Measurements from ENCODE around the gene TTLL5.

The TTLL5 gene

DNA sequence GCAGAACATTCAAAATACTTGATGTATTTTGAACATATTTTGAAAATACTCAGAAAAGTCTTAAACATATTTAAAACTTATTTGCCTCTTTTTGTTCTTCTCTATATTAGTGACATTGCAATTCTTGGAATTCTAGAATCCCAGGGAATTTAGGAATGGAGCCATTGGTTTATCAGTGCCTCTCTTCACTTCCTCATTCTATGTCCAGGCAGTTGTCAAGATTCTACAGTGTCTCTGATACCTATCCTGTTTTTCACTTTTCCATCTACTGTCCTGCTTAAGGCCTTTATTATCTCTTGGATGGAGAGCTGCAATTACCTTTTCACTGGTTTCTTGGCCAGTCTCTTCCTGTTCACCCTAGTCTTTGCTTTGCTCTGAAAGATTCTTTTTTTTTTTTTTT is 144.6 kb downstream of the TTLL5 start:
- no peak for DNase-seq

GRCh38 chr14:75806352-75806832 is 145.3 kb downstream of the TTLL5 start:
- DNase-seq: no peak

DNA sequence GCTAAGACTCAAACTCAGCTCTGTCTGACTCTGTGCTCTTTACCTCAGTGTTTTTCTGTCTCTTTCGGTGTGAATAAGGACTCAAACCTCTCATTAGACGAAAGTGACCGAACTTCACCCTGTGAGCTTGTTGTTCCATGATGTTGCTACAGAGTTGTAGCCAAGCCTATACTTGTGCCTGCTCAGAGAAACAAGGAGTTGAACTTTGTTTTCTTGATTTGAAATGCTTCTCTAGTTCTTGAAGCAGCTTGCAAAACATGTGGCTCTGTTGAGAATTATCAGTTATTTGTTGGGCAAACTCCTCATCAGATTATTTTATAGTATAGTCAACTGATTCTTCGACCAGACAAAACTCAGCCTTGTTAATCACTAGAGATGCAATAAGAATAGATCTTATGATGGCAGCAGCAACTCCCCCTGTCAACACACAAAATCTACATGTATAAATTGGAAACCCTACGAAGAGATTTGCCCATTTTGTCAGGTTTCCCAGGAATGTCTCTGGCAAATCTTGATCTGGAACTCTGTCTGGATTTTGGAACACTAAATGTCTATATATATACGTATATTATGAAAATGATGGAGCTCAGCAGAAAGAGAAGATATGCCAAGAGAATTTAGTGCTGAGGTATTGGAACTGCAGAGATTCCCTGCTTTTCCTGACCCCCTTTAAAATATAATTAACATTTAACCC is 146.8 kb downstream of the TTLL5 start:
- no peak for DNase-seq

DNA sequence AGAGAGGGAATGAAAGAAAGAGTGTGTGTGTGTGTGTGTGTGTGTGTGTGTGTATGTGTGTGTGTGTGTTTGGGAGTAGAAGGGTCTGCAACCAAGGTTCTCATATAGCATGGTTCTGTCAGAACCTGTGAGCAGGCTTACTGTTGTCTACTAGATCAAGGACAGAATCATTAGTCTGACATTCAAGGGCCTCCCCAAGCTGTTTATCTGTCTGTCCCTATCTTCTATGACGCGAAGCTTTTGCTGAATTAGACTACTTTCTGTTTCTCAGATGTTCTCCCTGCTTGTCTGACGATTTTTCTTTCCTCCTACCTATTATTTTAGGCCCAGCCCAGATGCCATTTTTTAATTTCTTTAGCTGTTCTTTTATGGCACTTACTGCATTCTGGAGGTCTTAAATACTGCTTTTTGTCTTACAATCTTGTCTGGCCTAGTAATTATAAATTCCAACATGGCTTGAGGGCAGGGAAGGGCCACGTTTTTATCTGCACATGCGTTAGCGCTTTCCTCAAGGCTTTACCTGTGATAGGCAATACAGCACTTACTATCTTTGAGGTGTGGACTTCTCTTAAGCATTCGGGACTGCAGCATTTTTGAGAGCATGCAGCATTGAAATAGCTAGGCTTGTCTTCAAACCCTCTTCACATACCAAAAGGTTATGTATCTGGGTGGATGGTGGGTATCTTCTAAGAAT is 150.2 kb downstream of the TTLL5 start:
- no peak for DNase-seq

- no peak for DNase-seq
These were observed 150.9 kb downstream of the TTLL5 start for GRCh38 chr14:75811872-75812499.

GRCh38 chr14:75812622-75813021 is 151.6 kb downstream of the TTLL5 start:
- no peak for DNase-seq

DNA sequence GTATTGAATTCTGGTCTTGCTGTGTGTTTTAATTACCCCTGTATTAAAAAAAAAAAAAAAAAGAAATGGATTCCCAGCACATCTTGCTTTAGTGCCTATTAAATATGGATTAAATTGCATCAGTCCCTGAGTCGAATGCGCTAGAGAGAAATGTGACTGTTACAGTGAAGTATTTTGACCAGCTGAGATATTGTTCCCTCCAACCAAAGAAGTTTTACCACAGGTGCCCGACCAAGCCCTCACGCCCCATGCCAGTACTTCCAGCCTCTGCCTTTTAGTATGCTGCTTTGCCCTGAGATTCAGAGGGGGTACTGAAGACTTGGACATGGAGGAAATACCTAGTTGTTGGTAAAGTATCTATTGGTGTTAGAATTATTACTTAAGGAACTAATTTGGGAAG is 159.7 kb downstream of the TTLL5 start:
- DNase-seq: no peak

- no peak for DNase-seq
These were observed 160.9 kb downstream of the TTLL5 start for GRCh38 chr14:75821831-75822521.

DNA sequence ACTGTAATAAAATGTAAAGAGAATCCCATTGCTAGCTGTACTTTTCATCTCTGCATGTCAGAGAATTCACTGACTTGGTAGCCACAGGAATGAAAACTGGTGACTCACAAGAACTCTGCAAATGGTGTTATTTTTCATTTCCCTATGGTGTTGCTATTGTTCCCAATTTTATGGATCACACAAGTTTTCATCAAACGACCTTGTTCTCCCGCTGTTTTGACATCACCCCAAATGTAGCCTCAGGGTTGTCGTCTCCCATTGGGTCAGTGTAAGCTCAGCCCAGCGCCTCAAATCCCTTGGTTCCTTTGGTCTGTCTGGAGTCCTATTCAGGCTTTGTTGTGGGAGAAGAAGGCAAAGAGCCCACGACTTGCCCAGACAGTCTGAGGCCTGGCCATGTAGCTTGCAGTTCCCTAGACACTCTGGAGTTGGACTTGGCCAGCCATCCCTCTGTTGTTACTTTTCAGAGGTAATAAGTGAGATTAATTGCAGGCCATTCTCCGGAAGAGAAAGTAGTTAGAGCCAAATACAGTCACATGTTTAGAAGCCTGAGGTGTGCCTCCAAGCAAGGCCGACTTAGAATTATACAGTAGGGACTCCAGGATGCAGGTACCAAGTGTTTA is 161.6 kb downstream of the TTLL5 start:
- DNase-seq: no peak

GRCh38 chr14:75823334-75823733 is 162.3 kb downstream of the TTLL5 start:
- DNase-seq: no peak

GRCh38 chr14:75824318-75824717 is 163.3 kb downstream of the TTLL5 start:
- DNase-seq: no peak

- no peak for DNase-seq
These were observed 164.1 kb downstream of the TTLL5 start for GRCh38 chr14:75825147-75825592.

DNA sequence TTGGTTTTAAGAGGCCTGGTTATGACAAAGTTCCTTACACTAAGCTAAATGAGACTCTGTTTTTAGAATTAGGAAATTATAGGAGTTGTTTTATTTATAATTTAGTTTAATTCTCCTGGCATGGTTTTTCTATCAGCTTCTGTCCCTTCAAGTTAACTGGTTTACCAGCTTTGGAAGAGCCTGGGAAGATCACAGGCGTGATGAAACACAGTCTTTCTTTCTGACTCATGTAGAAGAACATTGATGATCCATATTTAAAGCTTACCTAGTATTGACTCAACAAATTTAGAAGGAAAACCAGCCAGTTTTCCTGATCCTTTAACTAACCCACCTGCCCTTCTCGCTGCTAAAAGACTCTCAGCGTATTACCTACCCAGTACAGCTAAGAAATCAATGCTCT is 165.6 kb downstream of the TTLL5 start:
- DNase-seq: no peak

DNA sequence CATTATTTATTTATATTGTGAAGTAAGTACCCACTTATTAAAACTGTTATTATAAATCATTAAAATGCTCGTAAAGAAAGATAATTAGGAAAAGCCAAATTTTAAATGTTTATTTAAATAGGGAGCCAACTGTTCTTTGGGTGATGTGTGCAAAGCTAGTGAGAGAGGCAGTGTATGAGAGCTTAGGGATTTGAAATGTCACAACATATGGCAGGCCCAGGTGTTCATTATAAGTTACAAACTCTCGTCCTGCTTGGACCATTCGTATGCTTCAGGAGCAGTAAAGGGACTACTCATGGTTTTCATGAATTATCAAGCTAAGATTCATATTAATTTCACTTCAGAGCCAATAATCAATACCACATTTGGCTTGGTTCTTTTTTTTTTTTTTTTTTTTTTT is 166.3 kb downstream of the TTLL5 start:
- no peak for DNase-seq

GRCh38 chr14:75829316-75829715 is 168.3 kb downstream of the TTLL5 start:
- DNase-seq: no peak

- DNase-seq: peak; percentile 41
These were observed 170.4 kb downstream of the TTLL5 start for GRCh38 chr14:75831455-75831854.

DNA sequence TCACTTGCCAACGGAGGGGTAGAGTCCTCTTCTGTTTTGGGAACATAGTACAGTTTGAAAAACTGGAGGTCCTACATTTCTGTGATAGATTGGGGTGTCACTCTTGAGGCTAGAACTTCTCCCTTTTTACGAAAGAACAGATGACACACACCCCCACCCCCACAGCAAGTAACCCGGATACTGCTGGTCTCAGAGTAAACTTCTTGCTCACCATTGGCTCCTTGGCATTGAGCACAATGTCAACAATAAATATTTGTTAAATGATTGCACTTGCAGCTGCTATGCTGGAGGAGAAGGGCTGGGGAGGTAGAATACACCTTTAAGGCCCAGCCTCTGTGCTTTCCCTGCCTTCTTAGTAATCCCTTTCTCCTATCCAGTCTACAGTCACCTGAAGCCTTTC is 170.9 kb downstream of the TTLL5 start:
- no peak for DNase-seq

- no peak for DNase-seq
These were observed 171.7 kb downstream of the TTLL5 start for GRCh38 chr14:75832621-75833297.

- DNase-seq: no peak
These were observed 172.4 kb downstream of the TTLL5 start for GRCh38 chr14:75833326-75834020.

GRCh38 chr14:75835156-75835725 is 174.2 kb downstream of the TTLL5 start:
- no peak for DNase-seq

DNA sequence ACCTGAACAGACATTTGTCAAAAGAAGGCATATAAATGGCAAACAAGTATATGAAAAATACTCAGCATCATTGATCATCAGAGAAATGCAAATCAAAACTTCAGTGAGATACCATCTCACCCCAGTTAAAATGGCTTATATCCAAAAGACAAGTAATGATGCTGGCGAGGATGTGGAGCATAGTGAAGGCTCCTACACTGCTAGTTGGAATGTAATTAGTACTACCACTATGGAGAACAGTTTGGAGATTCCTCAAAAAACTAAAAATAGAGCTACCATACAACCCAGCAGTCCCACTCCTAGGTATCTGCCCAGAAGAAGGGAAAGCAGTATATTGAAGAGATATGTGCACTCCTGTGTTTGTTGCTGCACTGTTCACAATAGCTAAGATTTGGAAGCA is 174.7 kb downstream of the TTLL5 start:
- DNase-seq: no peak

All from CD4-positive, alpha-beta T cell treated with Interleukin-4 for 4 hours (primary cell).